Omental fat pad (tissue), 4 donors: Measurements from ENCODE around the gene CCDC154. TPM values are rescaled to one million over a fixed set of nuclear protein-coding genes. Genes with fewer than 3 reads are reported as not detected.

Experiments
- ATAC-seq: fragments of 150-250 bp; one replicate; pipeline ENCODE4 v1.9.1; 2016; ENCODE audit warnings: mild to moderate bottlenecking, moderate library complexity; ENCODE audit not compliant: low FRiP score
- DNase-seq: peaks from one replicate; pipeline ENCODE4 v3.0.0-alpha.2; 2019; ENCODE audit warnings: low spot score
- total RNA-seq, 4 donors: library from RNA; depleted of rRNA; stranded (reverse); fragments of >200 nt; gene quantifications; one replicate each; pipeline ENCODE4 v1.1.0, GENCODE V29; 2016
- TF ChIP-seq, protein P1 (sequence below), 3 donors: fragments of 450-650 bp; IDR thresholded peaks; one replicate each; pipeline ENCODE4 v1.5.1; 2016 to 2017; ENCODE audit warnings: antibody characterized with exemption in 3 of 3, mild to moderate bottlenecking in 3 of 3, moderate library complexity in 2 of 3

CCDC154 gene
- total RNA-seq, 4 donors from 2014 or later: 0.19 to 5.7 (median 0.37) TPM

- no peak for DNase-seq
- TF ChIP-seq, protein P1, sequence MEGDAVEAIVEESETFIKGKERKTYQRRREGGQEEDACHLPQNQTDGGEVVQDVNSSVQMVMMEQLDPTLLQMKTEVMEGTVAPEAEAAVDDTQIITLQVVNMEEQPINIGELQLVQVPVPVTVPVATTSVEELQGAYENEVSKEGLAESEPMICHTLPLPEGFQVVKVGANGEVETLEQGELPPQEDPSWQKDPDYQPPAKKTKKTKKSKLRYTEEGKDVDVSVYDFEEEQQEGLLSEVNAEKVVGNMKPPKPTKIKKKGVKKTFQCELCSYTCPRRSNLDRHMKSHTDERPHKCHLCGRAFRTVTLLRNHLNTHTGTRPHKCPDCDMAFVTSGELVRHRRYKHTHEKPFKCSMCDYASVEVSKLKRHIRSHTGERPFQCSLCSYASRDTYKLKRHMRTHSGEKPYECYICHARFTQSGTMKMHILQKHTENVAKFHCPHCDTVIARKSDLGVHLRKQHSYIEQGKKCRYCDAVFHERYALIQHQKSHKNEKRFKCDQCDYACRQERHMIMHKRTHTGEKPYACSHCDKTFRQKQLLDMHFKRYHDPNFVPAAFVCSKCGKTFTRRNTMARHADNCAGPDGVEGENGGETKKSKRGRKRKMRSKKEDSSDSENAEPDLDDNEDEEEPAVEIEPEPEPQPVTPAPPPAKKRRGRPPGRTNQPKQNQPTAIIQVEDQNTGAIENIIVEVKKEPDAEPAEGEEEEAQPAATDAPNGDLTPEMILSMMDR (IDR thresholded peaks at IDR 0.05): no peak
- ATAC-seq: no peak
Measured at GRCh38 chr16:1452530-1452929, 8.2 kb upstream of the CCDC154 start.

DNA sequence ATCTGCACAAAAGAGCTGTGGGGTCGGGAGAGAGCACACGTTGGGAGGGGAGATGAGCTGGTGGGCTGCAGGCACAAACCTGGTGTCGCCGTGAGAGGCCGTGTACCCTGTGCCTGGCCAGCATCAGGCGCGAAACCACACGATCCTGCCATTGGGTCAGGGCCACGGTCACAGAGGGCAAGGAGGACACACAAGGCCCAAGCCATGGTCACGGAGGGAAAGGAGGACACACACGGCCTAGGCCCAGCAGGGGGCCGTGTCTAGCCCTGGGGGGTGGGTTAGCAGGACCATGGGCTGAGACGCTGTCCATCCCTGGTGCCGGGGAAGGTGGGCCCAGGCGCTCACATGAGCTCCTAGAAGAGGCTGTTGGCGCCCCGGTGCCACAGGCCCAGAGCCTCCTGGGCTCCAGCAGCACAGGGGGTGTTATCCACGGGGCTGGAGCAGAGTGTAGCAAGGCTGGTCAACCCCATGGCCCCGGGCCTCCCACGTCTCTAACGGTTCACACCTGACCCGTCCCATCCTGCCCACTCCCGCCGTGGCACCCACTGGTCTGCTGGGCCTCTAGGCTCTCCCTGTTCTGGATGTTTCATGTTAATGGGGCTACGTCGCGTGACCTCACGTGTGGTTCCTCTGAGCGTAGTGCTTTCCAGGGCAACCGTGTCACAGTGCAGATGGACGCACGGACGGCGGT is 7.5 kb upstream of the CCDC154 start:
- ATAC-seq (no peak), DNase-seq (no peak)
- TF ChIP-seq, protein P1 (IDR thresholded peaks at IDR 0.05): no peak

DNA sequence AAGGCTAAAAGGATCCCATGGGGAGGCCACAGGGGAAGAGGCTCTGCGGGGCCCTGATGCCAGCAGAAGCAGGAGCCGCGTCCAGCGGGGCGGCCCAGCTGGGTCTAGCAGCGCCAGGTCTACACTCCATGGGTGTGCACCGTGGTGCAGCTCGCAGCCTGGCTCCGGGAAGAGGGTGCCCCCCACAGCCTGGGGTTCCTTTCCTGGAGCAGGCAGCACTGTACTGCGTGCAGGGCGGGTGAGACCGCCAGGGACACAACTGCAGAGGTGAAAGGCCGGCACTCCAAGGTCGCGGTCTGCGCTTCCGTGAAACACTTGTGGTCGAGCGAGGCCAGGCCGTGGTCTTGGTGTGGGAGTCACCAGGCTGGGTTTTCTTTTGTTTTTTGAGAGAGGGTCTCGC is 6.5 kb upstream of the CCDC154 start:
- TF ChIP-seq, protein P1 (IDR thresholded peaks at IDR 0.05): no peak
- no peak for DNase-seq
- no peak for ATAC-seq

GRCh38 chr16:1450218-1450617 is 5.9 kb upstream of the CCDC154 start:
- ATAC-seq: no peak
- TF ChIP-seq, protein P1 (IDR thresholded peaks at IDR 0.05): no peak
- no peak for DNase-seq

DNA sequence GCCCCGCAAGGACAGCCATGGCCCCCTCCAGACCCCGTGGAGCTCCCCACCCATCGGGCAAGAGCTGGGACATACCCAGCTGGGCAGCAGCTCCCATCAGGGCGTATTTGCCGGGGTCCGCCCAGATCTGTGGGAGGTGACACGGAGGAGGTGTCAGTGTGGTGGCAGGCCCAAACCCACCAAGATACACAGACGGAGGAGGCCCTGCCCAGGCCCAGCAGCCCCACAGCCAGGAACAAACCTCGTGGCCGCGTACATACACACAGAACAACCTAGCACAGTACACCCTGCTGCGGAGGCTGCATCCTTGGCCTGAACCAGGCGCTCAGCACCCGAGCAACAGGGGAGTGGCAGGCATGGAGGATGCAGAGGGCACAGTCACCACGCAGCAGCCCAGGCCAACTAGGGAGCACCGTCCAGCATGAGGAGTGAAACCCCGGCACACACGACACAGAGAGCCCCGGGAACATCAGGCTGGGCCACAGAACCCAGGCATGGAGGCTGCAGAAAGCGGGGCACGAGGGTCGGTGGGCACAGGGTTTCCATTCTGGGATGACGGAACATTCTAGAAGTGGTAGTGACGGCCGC is 4.9 kb upstream of the CCDC154 start:
- TF ChIP-seq, protein P1 (IDR thresholded peaks at IDR 0.05): no peak
- ATAC-seq (no peak), DNase-seq (no peak)

DNA sequence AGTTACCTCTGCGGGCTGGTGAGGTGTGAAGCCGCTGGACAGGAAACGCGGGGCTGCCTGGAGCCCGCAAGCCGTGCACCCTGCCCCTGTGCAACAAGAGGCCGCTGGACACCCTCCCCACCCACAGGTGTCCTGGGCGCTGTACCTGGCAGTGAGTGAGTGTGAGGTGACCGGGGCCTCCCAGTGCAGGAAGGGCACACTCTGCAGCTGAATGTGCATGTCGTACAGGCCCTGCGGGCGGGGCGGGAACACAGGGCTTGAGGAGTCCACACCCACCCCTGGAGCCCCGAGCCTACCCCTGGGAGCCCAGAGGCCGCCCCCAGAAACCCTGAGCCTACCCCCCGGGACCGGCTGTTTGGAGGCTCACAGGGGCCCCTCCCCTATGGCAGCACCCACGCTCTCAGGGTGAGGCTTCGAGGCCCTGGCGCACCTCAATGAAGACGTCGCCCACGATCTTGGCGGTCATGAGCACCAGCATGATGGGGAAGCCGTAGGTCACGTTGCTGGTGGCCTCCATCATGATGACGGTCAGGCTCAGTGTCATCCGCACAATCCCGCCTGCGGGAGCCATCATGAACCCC is 4.3 kb upstream of the CCDC154 start:
- DNase-seq (no peak), ATAC-seq (no peak)
- TF ChIP-seq, protein P1 (IDR thresholded peaks at IDR 0.05): no peak

GRCh38 chr16:1447965-1448364 is 3.6 kb upstream of the CCDC154 start:
- TF ChIP-seq, protein P1 (IDR thresholded peaks at IDR 0.05): no peak
- DNase-seq (no peak), ATAC-seq (no peak)
